Coronary artery (tissue), 2 donors: ENCODE results near the gene KCNK6.

ENCODE experiments used
- DNase-seq: peaks from one replicate; pipeline ENCODE4 v3.0.0-alpha.2; 2017; ENCODE audit warnings: low spot score
- H3K27ac ChIP-seq, 2 donors: fragments of 200-600 bp; sonication (generic); one replicate each; pipeline ENCODE4 v1.5.1; 2016 to 2019
- H3K4me3 ChIP-seq: fragments of 200-600 bp; sonication (generic); 2 replicates; pipeline ENCODE4 v1.5.1; 2016; ENCODE audit warnings: mild to moderate bottlenecking, moderate library complexity
- CTCF ChIP-seq: fragments of 200-600 bp; sonication (generic); IDR thresholded peaks from one replicate; pipeline ENCODE4 v1.5.1; 2019; ENCODE audit warnings: antibody characterized with exemption

Gene KCNK6

GRCh38 chr19:38277969-38278680 lies 41.5 kb upstream of the KCNK6 start:
- peak; percentile 88 for DNase-seq
- no peak for TF ChIP-seq CTCF
- H3K27ac ChIP-seq, result peak overlapping the region; percentile 83 to 94
- H3K4me3 ChIP-seq, result peak overlapping the region; percentile 50

GRCh38 chr19:38278751-38279150 lies 40.9 kb upstream of the KCNK6 start:
- Histone ChIP-seq H3K4me3 (peak overlapping the region; percentile 50), H3K27ac (peak overlapping the region; percentile 83 to 94)
- DNase-seq, result no peak
- no peak for TF ChIP-seq CTCF

- no peak for DNase-seq
- Histone ChIP-seq H3K4me3 (no peak overlapping the region), H3K27ac (peak overlapping the region; percentile 45 to 76)
- no peak for TF ChIP-seq CTCF
These were observed 39.4 kb upstream of the KCNK6 start for GRCh38 chr19:38280030-38280921.

- Histone ChIP-seq H3K27ac (no peak overlapping the region), H3K4me3 (no peak overlapping the region)
- TF ChIP-seq CTCF, result no peak
- no peak for DNase-seq
These were observed 37.7 kb upstream of the KCNK6 start for GRCh38 chr19:38281811-38282566.

- Histone ChIP-seq H3K4me3 (no peak overlapping the region), H3K27ac (no peak overlapping the region)
- no peak for DNase-seq
- TF ChIP-seq CTCF, result no peak
These were observed 36.4 kb upstream of the KCNK6 start for GRCh38 chr19:38283271-38283670.

GRCh38 chr19:38284422-38284821 lies 35.2 kb upstream of the KCNK6 start:
- no peak for DNase-seq
- H3K27ac ChIP-seq, result no peak overlapping the region
- no peak overlapping the region for H3K4me3 ChIP-seq
- TF ChIP-seq CTCF, result no peak
